Measurements from ENCODE around the gene ZNF486.

DNA sequence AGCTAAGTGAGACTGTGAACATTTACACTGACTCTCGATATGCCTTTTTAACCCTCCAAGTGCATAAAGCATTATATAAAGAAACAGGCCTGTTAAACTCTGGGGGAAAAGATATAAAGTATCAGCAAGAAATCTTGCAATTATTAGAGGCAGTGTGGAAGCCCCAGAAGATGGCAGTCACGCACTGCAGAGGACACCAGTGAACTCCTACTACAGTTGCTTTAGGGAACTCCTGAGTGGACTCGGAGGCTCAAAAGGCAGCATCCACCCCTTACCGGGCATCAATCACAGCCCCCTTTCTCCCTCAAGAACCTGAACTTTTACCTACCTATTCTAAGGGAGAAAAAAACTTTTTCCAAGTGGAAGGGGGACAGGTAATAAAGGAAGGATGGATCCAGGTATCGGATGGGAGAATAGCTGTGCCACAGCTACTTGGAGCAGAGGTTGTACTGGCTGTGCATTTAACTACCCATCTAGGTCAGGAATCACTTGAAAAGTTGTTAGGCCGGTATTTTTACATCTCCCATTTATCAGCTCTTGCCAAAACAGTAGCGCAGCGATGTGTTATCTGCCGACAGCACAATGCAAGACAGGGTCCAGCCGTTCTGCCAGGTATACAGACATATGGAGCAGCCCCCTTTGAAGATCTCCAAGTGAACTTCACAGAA lies 80.1 kb downstream of the ZNF486 start:
- TF ChIP-seq, protein P1, sequence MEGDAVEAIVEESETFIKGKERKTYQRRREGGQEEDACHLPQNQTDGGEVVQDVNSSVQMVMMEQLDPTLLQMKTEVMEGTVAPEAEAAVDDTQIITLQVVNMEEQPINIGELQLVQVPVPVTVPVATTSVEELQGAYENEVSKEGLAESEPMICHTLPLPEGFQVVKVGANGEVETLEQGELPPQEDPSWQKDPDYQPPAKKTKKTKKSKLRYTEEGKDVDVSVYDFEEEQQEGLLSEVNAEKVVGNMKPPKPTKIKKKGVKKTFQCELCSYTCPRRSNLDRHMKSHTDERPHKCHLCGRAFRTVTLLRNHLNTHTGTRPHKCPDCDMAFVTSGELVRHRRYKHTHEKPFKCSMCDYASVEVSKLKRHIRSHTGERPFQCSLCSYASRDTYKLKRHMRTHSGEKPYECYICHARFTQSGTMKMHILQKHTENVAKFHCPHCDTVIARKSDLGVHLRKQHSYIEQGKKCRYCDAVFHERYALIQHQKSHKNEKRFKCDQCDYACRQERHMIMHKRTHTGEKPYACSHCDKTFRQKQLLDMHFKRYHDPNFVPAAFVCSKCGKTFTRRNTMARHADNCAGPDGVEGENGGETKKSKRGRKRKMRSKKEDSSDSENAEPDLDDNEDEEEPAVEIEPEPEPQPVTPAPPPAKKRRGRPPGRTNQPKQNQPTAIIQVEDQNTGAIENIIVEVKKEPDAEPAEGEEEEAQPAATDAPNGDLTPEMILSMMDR (IDR thresholded peaks at IDR 0.05 in 4 of 5, conservative IDR thresholded peaks at IDR 0.05 in 1 of 5): no peak
- no peak for TF ChIP-seq POLR2A (IDR thresholded peaks at IDR 0.05)
